ENCODE results near the gene TMEM45B. TPM values are rescaled to one million over a fixed set of nuclear protein-coding genes. Genes with fewer than 3 reads are reported as not detected.

TMEM45B gene
- total and polyA plus RNA-seq, 2 experiments from 2014 or later, result 0.11 to 0.38 TPM

DNA sequence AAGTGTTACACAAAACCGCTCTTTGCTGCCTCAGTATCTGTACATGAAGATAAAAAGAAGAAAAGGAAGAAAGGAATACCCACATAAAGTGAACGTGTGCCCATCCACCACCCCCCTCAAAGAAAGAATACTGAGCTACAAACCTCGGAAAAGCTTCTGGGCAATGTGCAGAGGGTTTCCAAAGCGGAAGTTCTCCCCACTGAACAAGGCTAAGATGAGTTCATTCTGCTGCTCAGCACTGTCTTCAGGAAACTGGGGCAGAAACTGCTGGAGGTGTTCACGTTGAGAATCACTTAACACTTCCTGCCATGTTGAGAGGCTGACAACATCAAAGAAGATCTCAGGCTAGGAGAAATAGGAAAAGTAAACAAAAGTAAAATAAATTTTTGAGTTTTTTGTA is 72.8 kb downstream of the TMEM45B start:
- no peaks in the 10 kb centered on the region for H3K9me2 ChIP-seq (ENCODE audit: insufficient read depth)
- no peaks in the 10 kb centered on the region for H3F3A ChIP-seq (replicated peaks; ENCODE audit: low read depth)
- Mint-ChIP-seq H3K27ac (no peak overlapping the region), H3K4me3 (no peak overlapping the region), H3K36me3 (ENCODE audit: low read depth) (peaks cover 82% of the 10 kb centered on the region), H3K27me3 (ENCODE audit: insufficient read depth, low read depth, poor library complexity) (no peaks in the 10 kb centered on the region), H3K9me3 (no peaks in the 10 kb centered on the region), H3K4me1 (no peaks in the 10 kb centered on the region)
- TF ChIP-seq, protein P1, sequence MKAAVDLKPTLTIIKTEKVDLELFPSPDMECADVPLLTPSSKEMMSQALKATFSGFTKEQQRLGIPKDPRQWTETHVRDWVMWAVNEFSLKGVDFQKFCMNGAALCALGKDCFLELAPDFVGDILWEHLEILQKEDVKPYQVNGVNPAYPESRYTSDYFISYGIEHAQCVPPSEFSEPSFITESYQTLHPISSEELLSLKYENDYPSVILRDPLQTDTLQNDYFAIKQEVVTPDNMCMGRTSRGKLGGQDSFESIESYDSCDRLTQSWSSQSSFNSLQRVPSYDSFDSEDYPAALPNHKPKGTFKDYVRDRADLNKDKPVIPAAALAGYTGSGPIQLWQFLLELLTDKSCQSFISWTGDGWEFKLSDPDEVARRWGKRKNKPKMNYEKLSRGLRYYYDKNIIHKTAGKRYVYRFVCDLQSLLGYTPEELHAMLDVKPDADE (IDR thresholded peaks at IDR 0.05), result no peak
- TF ChIP-seq ZNF114 (CRISPR knock-in tag; IDR thresholded peaks at IDR 0.05) (no peak), POLR2AphosphoS5 (IDR thresholded peaks at IDR 0.05; ENCODE audit: low read depth) (no peak), EZH2 (IDR thresholded peaks at IDR 0.05; ENCODE audit: low read depth, unreplicated experiment) (no peak), EZH2phosphoT487 (IDR thresholded peaks at IDR 0.05; ENCODE audit: unreplicated experiment) (no peak), STAT1 (IDR thresholded peaks at IDR 0.05; ENCODE audit: unreplicated experiment) (no peak)
- TF ChIP-seq, protein P2, sequence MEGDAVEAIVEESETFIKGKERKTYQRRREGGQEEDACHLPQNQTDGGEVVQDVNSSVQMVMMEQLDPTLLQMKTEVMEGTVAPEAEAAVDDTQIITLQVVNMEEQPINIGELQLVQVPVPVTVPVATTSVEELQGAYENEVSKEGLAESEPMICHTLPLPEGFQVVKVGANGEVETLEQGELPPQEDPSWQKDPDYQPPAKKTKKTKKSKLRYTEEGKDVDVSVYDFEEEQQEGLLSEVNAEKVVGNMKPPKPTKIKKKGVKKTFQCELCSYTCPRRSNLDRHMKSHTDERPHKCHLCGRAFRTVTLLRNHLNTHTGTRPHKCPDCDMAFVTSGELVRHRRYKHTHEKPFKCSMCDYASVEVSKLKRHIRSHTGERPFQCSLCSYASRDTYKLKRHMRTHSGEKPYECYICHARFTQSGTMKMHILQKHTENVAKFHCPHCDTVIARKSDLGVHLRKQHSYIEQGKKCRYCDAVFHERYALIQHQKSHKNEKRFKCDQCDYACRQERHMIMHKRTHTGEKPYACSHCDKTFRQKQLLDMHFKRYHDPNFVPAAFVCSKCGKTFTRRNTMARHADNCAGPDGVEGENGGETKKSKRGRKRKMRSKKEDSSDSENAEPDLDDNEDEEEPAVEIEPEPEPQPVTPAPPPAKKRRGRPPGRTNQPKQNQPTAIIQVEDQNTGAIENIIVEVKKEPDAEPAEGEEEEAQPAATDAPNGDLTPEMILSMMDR (conservative IDR thresholded peaks at IDR 0.05; ENCODE audit: low read depth in 2 of 2), result no peak
- TF ChIP-seq, protein P3, sequence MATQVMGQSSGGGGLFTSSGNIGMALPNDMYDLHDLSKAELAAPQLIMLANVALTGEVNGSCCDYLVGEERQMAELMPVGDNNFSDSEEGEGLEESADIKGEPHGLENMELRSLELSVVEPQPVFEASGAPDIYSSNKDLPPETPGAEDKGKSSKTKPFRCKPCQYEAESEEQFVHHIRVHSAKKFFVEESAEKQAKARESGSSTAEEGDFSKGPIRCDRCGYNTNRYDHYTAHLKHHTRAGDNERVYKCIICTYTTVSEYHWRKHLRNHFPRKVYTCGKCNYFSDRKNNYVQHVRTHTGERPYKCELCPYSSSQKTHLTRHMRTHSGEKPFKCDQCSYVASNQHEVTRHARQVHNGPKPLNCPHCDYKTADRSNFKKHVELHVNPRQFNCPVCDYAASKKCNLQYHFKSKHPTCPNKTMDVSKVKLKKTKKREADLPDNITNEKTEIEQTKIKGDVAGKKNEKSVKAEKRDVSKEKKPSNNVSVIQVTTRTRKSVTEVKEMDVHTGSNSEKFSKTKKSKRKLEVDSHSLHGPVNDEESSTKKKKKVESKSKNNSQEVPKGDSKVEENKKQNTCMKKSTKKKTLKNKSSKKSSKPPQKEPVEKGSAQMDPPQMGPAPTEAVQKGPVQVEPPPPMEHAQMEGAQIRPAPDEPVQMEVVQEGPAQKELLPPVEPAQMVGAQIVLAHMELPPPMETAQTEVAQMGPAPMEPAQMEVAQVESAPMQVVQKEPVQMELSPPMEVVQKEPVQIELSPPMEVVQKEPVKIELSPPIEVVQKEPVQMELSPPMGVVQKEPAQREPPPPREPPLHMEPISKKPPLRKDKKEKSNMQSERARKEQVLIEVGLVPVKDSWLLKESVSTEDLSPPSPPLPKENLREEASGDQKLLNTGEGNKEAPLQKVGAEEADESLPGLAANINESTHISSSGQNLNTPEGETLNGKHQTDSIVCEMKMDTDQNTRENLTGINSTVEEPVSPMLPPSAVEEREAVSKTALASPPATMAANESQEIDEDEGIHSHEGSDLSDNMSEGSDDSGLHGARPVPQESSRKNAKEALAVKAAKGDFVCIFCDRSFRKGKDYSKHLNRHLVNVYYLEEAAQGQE (IDR thresholded peaks at IDR 0.05; ENCODE audit: unreplicated experiment), result no peak
- H3K4me3 ChIP-seq, result no peak overlapping the region
- DNase-seq (ENCODE audit: low spot score) (no peak), ATAC-seq (no peak)
- no peaks in the 10 kb centered on the region for H3K27me3 ChIP-seq (ENCODE audit: insufficient read depth)
- H3K27ac ChIP-seq (ENCODE audit: low read depth), result no peak overlapping the region
- no peak overlapping the region for H3K4me2 ChIP-seq
- H3K36me3 ChIP-seq (ENCODE audit: insufficient read depth), result peaks cover 62% of the 10 kb centered on the region
- H4K20me1 ChIP-seq (replicated peaks; ENCODE audit: insufficient read depth), result peaks cover 5% of the 10 kb centered on the region; the same call in 1 of the 2 replicates
- no peaks in the 10 kb centered on the region for H3K4me1 ChIP-seq (ENCODE audit: insufficient read depth)
- peaks cover 7% of the 10 kb centered on the region for H3K79me2 ChIP-seq (replicated peaks; ENCODE audit: insufficient read depth)
- no peak overlapping the region for H2AFZ ChIP-seq

Data from GM23338 (cell line).